ENCODE measurements around the gene CCZ1B.
"Not testable (repeated sequence)": the region's sequence is repeated elsewhere in the genome, so short reads cannot be mapped to it uniquely, and the experiment has no call there.

Gene CCZ1B

GRCh38 chr7:6833636-6834035, 7.6 kb upstream of the CCZ1B start:
- Histone ChIP-seq H3K9me2 (replicated peaks; ENCODE audit: low read depth, low read length) (no peaks in the 10 kb centered on the region), H3K9ac (ENCODE audit: low read depth, low read length, poor library complexity, severe bottlenecking) (no peak overlapping the region), H3K4me2 (ENCODE audit: low read depth, low read length, poor library complexity, severe bottlenecking) (no peak overlapping the region), H2AFZ (ENCODE audit: low read length) (no peak overlapping the region), H3K4me3 (ENCODE audit: low read length, poor library complexity, severe bottlenecking) (no peak overlapping the region), H3K4me1 (ENCODE audit: insufficient read depth, low read length, poor library complexity, severe bottlenecking) (no peaks in the 10 kb centered on the region), H3K36me3 (ENCODE audit: insufficient read depth, low read length) (no peaks in the 10 kb centered on the region), H4K20me1 (ENCODE audit: insufficient read depth, low read length, poor library complexity, severe bottlenecking) (no peaks in the 10 kb centered on the region), H3K9me3 (ENCODE audit: insufficient read depth, low read depth, low read length) (no peaks in the 10 kb centered on the region), H3F3A (ENCODE audit: low read depth) (no peaks in the 10 kb centered on the region), H3K27me3 (ENCODE audit: insufficient read depth, low read length, poor library complexity, severe bottlenecking) (peaks cover 44% of the 10 kb centered on the region), H3K79me2 (ENCODE audit: insufficient read depth, low read length) (no peaks in the 10 kb centered on the region)
- TF ChIP-seq CTCF (conservative IDR thresholded peaks at IDR 0.05; ENCODE audit: low read length), result no peak
- no peak for TF ChIP-seq EZH2phosphoT487 (IDR thresholded peaks at IDR 0.05; ENCODE audit: borderline replicate concordance)

- H3K9me2 ChIP-seq (replicated peaks; ENCODE audit: low read depth, low read length), result no peaks in the 10 kb centered on the region
- H3K4me1 ChIP-seq (ENCODE audit: insufficient read depth, low read length, poor library complexity, severe bottlenecking), result no peaks in the 10 kb centered on the region
- no peak for TF ChIP-seq CTCF (conservative IDR thresholded peaks at IDR 0.05; ENCODE audit: low read length)
- no peak for TF ChIP-seq EZH2phosphoT487 (IDR thresholded peaks at IDR 0.05; ENCODE audit: borderline replicate concordance)
- H3K36me3 ChIP-seq (ENCODE audit: insufficient read depth, low read length), result no peaks in the 10 kb centered on the region
- H3F3A ChIP-seq (ENCODE audit: low read depth), result no peaks in the 10 kb centered on the region
- no peak overlapping the region for H2AFZ ChIP-seq (ENCODE audit: low read length)
- H3K27me3 ChIP-seq (ENCODE audit: insufficient read depth, low read length, poor library complexity, severe bottlenecking), result peaks cover 59% of the 10 kb centered on the region
- H3K79me2 ChIP-seq (ENCODE audit: insufficient read depth, low read length), result no peaks in the 10 kb centered on the region
- H3K4me3 ChIP-seq (ENCODE audit: low read length, poor library complexity, severe bottlenecking), result no peak overlapping the region
- H3K4me2 ChIP-seq (ENCODE audit: low read depth, low read length, poor library complexity, severe bottlenecking), result no peak overlapping the region
- no peaks in the 10 kb centered on the region for H4K20me1 ChIP-seq (ENCODE audit: insufficient read depth, low read length, poor library complexity, severe bottlenecking)
- H3K9ac ChIP-seq (ENCODE audit: low read depth, low read length, poor library complexity, severe bottlenecking), result no peak overlapping the region
- H3K9me3 ChIP-seq (ENCODE audit: insufficient read depth, low read depth, low read length), result no peaks in the 10 kb centered on the region
Observed at GRCh38 chr7:6831018-6831725, 5.1 kb upstream of the CCZ1B start.

GRCh38 chr7:6830026-6830425, 4.0 kb upstream of the CCZ1B start:
- not testable (repeated sequence) for H2AFZ ChIP-seq (ENCODE audit: low read length); H3K79me2 ChIP-seq (ENCODE audit: insufficient read depth, low read length); H3K9me2 ChIP-seq (replicated peaks; ENCODE audit: low read depth, low read length); H3K9ac ChIP-seq (ENCODE audit: low read depth, low read length, poor library complexity, severe bottlenecking); H4K20me1 ChIP-seq (ENCODE audit: insufficient read depth, low read length, poor library complexity, severe bottlenecking); H3F3A ChIP-seq (ENCODE audit: low read depth); H3K9me3 ChIP-seq (ENCODE audit: insufficient read depth, low read depth, low read length); H3K4me1 ChIP-seq (ENCODE audit: insufficient read depth, low read length, poor library complexity, severe bottlenecking); H3K4me3 ChIP-seq (ENCODE audit: low read length, poor library complexity, severe bottlenecking); H3K36me3 ChIP-seq (ENCODE audit: insufficient read depth, low read length); H3K4me2 ChIP-seq (ENCODE audit: low read depth, low read length, poor library complexity, severe bottlenecking)
- H3K27me3 ChIP-seq (ENCODE audit: insufficient read depth, low read length, poor library complexity, severe bottlenecking), result peaks cover 59% of the 10 kb centered on the region

GRCh38 chr7:6829616-6830015, 3.5 kb upstream of the CCZ1B start:
- not testable (repeated sequence) for H3K9ac ChIP-seq (ENCODE audit: low read depth, low read length, poor library complexity, severe bottlenecking); H4K20me1 ChIP-seq (ENCODE audit: insufficient read depth, low read length, poor library complexity, severe bottlenecking); H3K79me2 ChIP-seq (ENCODE audit: insufficient read depth, low read length); H3K4me2 ChIP-seq (ENCODE audit: low read depth, low read length, poor library complexity, severe bottlenecking); H3K4me1 ChIP-seq (ENCODE audit: insufficient read depth, low read length, poor library complexity, severe bottlenecking); H3K9me3 ChIP-seq (ENCODE audit: insufficient read depth, low read depth, low read length); H2AFZ ChIP-seq (ENCODE audit: low read length); H3F3A ChIP-seq (ENCODE audit: low read depth); H3K36me3 ChIP-seq (ENCODE audit: insufficient read depth, low read length); H3K9me2 ChIP-seq (replicated peaks; ENCODE audit: low read depth, low read length); H3K4me3 ChIP-seq (ENCODE audit: low read length, poor library complexity, severe bottlenecking)
- peaks cover 59% of the 10 kb centered on the region for H3K27me3 ChIP-seq (ENCODE audit: insufficient read depth, low read length, poor library complexity, severe bottlenecking)

- not testable (repeated sequence) for H3F3A ChIP-seq (ENCODE audit: low read depth); H4K20me1 ChIP-seq (ENCODE audit: insufficient read depth, low read length, poor library complexity, severe bottlenecking); H3K79me2 ChIP-seq (ENCODE audit: insufficient read depth, low read length); H3K36me3 ChIP-seq (ENCODE audit: insufficient read depth, low read length); H2AFZ ChIP-seq (ENCODE audit: low read length); H3K4me2 ChIP-seq (ENCODE audit: low read depth, low read length, poor library complexity, severe bottlenecking); H3K9ac ChIP-seq (ENCODE audit: low read depth, low read length, poor library complexity, severe bottlenecking); H3K4me3 ChIP-seq (ENCODE audit: low read length, poor library complexity, severe bottlenecking); H3K4me1 ChIP-seq (ENCODE audit: insufficient read depth, low read length, poor library complexity, severe bottlenecking); H3K9me3 ChIP-seq (ENCODE audit: insufficient read depth, low read depth, low read length); H3K9me2 ChIP-seq (replicated peaks; ENCODE audit: low read depth, low read length)
- H3K27me3 ChIP-seq (ENCODE audit: insufficient read depth, low read length, poor library complexity, severe bottlenecking), result peaks cover 44% of the 10 kb centered on the region
Observed at GRCh38 chr7:6827180-6827579, 1.1 kb upstream of the CCZ1B start.
